Measurements from ENCODE around the gene TMEM72. TPM values are rescaled to one million over a fixed set of nuclear protein-coding genes. Genes with fewer than 3 reads are reported as not detected.

The TMEM72 gene
- total and polyA plus RNA-seq, 2 of the 13 experiments (the other 11 are each of a cell fraction or from before 2014, with no cell fraction given), result 0.04 TPM; not detected in 1

- TF ChIP-seq GATAD2A (CRISPR knock-in tag; IDR thresholded peaks at IDR 0.05), result peak; percentile 36; the same call in 1 of the 2 replicates
- TF ChIP-seq MTA1 (CRISPR knock-in tag; IDR thresholded peaks at IDR 0.05; ENCODE audit: borderline replicate concordance), result peak; percentile 25; the same call in 1 of the 2 replicates
- no peak for TF ChIP-seq ZBTB3 (CRISPR knock-in tag; IDR thresholded peaks at IDR 0.05; ENCODE audit: borderline replicate concordance, low read depth)
- no peak for TF ChIP-seq FOXK1 (CRISPR knock-in tag; IDR thresholded peaks at IDR 0.05; ENCODE audit: borderline replicate concordance, low read depth)
- TF ChIP-seq HNF4G (IDR thresholded peaks at IDR 0.05; ENCODE audit: borderline replicate concordance, low read depth, low read length), result peak; percentile 14; the same call in 1 of the 2 replicates
- no peak for TF ChIP-seq HNF4G (CRISPR knock-in tag; IDR thresholded peaks at IDR 0.05; ENCODE audit: borderline replicate concordance, low read depth)
- peak; percentile 23; the same call in 1 of the 2 replicates for TF ChIP-seq HMG20A (CRISPR knock-in tag; IDR thresholded peaks at IDR 0.05; ENCODE audit: borderline replicate concordance)
- TF ChIP-seq IRF2 (CRISPR knock-in tag; IDR thresholded peaks at IDR 0.05), result no peak
- no peak for TF ChIP-seq ATF2 (CRISPR knock-in tag; IDR thresholded peaks at IDR 0.05)
- no peak for TF ChIP-seq ZNF430 (CRISPR knock-in tag; IDR thresholded peaks at IDR 0.05)
- no peak for TF ChIP-seq ZNF326 (CRISPR knock-in tag; IDR thresholded peaks at IDR 0.05; ENCODE audit: borderline replicate concordance)
- TF ChIP-seq ZFP36 (IDR thresholded peaks at IDR 0.05; ENCODE audit: borderline replicate concordance, low read depth, low read length, partially characterized antibody), result no peak
- peak; percentile 36; the same call in 1 of the 2 replicates for TF ChIP-seq NCOA2 (CRISPR knock-in tag; IDR thresholded peaks at IDR 0.05)
- peak; percentile 44; the same call in 1 of the 2 replicates for TF ChIP-seq PAXIP1 (CRISPR knock-in tag; conservative IDR thresholded peaks at IDR 0.05)
- peak; percentile 42; the same call in 1 of the 2 replicates for TF ChIP-seq ZBED4 (CRISPR knock-in tag; IDR thresholded peaks at IDR 0.05; ENCODE audit: borderline replicate concordance)
- TF ChIP-seq SOX6 (IDR thresholded peaks at IDR 0.05), result no peak
- peak; percentile 53 for TF ChIP-seq SOX6 (CRISPR knock-in tag; IDR thresholded peaks at IDR 0.05)
- TF ChIP-seq ZNF12 (CRISPR knock-in tag; IDR thresholded peaks at IDR 0.05), result 0 out of 2 replicates have a peak, but pooled peaks have one; percentile 12
- no peak for TF ChIP-seq ZNF33B (CRISPR knock-in tag; IDR thresholded peaks at IDR 0.05)
Observed at GRCh38 chr10:44927352-44927751, 16.2 kb downstream of the TMEM72 start (continued).
